Hepatocyte (in vitro differentiated cells): ENCODE data around the gene SNCAIP. TPM values are rescaled to one million over a fixed set of nuclear protein-coding genes. Genes with fewer than 3 reads are reported as not detected.

Experiments used
- DNase-seq: peaks from one replicate; pipeline ENCODE4 v3.0.0-alpha.2; 2016; ENCODE audit warnings: low spot score
- H2AFZ ChIP-seq: fragments of 200-600 bp; sonication (generic); 2 replicates; pipeline ENCODE4 v1.6.0; 2016; ENCODE audit warnings: antibody characterized with exemption, mild to moderate bottlenecking
- H3K27ac ChIP-seq: fragments of 200-600 bp; sonication (generic); 2 replicates; pipeline ENCODE4 v1.5.1; 2016; ENCODE audit warnings: mild to moderate bottlenecking
- H3K27me3 ChIP-seq: fragments of 200-600 bp; sonication (generic); 2 replicates; pipeline ENCODE4 v1.6.1; 2016
- H3K36me3 ChIP-seq: fragments of 200-600 bp; sonication (generic); replicated peaks from 2 replicates; pipeline ENCODE4 v1.5.1; 2016; ENCODE audit warnings: low read depth; ENCODE audit not compliant: insufficient read depth
- H3K4me1 ChIP-seq: fragments of 200-600 bp; sonication (generic); 2 replicates; pipeline ENCODE4 v1.5.1; 2016; ENCODE audit warnings: mild to moderate bottlenecking, moderate library complexity; ENCODE audit not compliant: insufficient read depth
- H3K4me2 ChIP-seq: fragments of 200-600 bp; sonication (generic); 2 replicates; pipeline ENCODE4 v1.6.0; 2016
- H3K4me3 ChIP-seq: fragments of 200-600 bp; sonication (generic); 2 replicates; pipeline ENCODE4 v1.5.1; 2016; ENCODE audit warnings: mild to moderate bottlenecking
- H3K79me2 ChIP-seq: fragments of 200-600 bp; sonication (generic); 2 replicates; pipeline ENCODE4 v1.6.0; 2017; ENCODE audit warnings: mild to moderate bottlenecking
- H3K9me2 ChIP-seq: fragments of 200-600 bp; sonication (generic); replicated peaks from 2 replicates; pipeline ENCODE4 v1.6.0; 2017; ENCODE audit warnings: mild to moderate bottlenecking; ENCODE audit not compliant: insufficient read depth
- H3K9me3 ChIP-seq: fragments of 200-600 bp; sonication (generic); 2 replicates; pipeline ENCODE4 v1.5.1; 2016; ENCODE audit warnings: low read depth, mild to moderate bottlenecking
- H4K20me1 ChIP-seq: fragments of 200-600 bp; sonication (generic); 2 replicates; pipeline ENCODE4 v1.6.0; 2016; ENCODE audit warnings: mild to moderate bottlenecking; ENCODE audit not compliant: insufficient read depth, poor library complexity, severe bottlenecking
- EZH2 ChIP-seq: fragments of 200-600 bp; sonication (generic); IDR thresholded peaks from 2 replicates; pipeline ENCODE4 v1.6.1; 2016; ENCODE audit warnings: antibody characterized with exemption, mild to moderate bottlenecking, borderline replicate concordance
- EZH2phosphoT487 ChIP-seq: fragments of 200-600 bp; sonication (generic); IDR thresholded peaks from one replicate; pipeline ENCODE4 v1.6.1; 2018; ENCODE audit warnings: antibody characterized with exemption, mild to moderate bottlenecking, low read depth, moderate library complexity; ENCODE audit not compliant: unreplicated experiment, severe bottlenecking
- WGBS: methylation state at CpG from one replicate; pipeline ENCODE4 v1.1.6; 2016; ENCODE audit warnings: low lambda C conversion rate; ENCODE audit errors: missing lambda C conversion rate; 5-methylcytosine and 5-hydroxymethylcytosine counted together
- polyA plus RNA-seq: library from polyadenylated mRNA; unstranded; fragments of >200 nt; fragmentation: Nextera tagmentation; extraction: Ambion mirVana; gene quantifications from 2 replicates; pipeline ENCODE4 v1.2.1, GENCODE V29; 2016
- total RNA-seq: library from RNA; depleted of rRNA; stranded (reverse); fragments of >200 nt; gene quantifications from 2 replicates; pipeline ENCODE4 v1.2.3, GENCODE V29; 2014
- TF ChIP-seq, protein P1 (sequence below): fragments of 200-600 bp; sonication (generic); IDR thresholded peaks from 2 replicates; pipeline ENCODE4 v1.5.1; 2016; ENCODE audit warnings: antibody characterized with exemption, mild to moderate bottlenecking; ENCODE audit not compliant: poor library complexity

SNCAIP gene
- total and polyA plus RNA-seq, 2 experiments from 2014 or later: 7.1 to 19.1 TPM

- H3K4me2 ChIP-seq: no peak overlapping the region
- H3K79me2 ChIP-seq: no peaks in the 10 kb centered on the region
- H3K27ac ChIP-seq: no peak overlapping the region
- 97% methylated on average over 6 of the region's 6 CpGs for WGBS
- H3K4me1 ChIP-seq: peaks cover 17% of the 10 kb centered on the region
- H2AFZ ChIP-seq: no peak overlapping the region
- no peak for TF ChIP-seq EZH2phosphoT487
- TF ChIP-seq, protein P1, sequence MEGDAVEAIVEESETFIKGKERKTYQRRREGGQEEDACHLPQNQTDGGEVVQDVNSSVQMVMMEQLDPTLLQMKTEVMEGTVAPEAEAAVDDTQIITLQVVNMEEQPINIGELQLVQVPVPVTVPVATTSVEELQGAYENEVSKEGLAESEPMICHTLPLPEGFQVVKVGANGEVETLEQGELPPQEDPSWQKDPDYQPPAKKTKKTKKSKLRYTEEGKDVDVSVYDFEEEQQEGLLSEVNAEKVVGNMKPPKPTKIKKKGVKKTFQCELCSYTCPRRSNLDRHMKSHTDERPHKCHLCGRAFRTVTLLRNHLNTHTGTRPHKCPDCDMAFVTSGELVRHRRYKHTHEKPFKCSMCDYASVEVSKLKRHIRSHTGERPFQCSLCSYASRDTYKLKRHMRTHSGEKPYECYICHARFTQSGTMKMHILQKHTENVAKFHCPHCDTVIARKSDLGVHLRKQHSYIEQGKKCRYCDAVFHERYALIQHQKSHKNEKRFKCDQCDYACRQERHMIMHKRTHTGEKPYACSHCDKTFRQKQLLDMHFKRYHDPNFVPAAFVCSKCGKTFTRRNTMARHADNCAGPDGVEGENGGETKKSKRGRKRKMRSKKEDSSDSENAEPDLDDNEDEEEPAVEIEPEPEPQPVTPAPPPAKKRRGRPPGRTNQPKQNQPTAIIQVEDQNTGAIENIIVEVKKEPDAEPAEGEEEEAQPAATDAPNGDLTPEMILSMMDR: no peak
- no peak for TF ChIP-seq EZH2
- no peaks in the 10 kb centered on the region for H3K9me3 ChIP-seq
- no peaks in the 10 kb centered on the region for H3K9me2 ChIP-seq
- no peaks in the 10 kb centered on the region for H3K36me3 ChIP-seq
- no peaks in the 10 kb centered on the region for H3K27me3 ChIP-seq
- DNase-seq: no peak
- no peak overlapping the region for H3K4me3 ChIP-seq
- no peaks in the 10 kb centered on the region for H4K20me1 ChIP-seq
Measured at GRCh38 chr5:122330881-122331280, 18.8 kb downstream of the SNCAIP start.

DNA sequence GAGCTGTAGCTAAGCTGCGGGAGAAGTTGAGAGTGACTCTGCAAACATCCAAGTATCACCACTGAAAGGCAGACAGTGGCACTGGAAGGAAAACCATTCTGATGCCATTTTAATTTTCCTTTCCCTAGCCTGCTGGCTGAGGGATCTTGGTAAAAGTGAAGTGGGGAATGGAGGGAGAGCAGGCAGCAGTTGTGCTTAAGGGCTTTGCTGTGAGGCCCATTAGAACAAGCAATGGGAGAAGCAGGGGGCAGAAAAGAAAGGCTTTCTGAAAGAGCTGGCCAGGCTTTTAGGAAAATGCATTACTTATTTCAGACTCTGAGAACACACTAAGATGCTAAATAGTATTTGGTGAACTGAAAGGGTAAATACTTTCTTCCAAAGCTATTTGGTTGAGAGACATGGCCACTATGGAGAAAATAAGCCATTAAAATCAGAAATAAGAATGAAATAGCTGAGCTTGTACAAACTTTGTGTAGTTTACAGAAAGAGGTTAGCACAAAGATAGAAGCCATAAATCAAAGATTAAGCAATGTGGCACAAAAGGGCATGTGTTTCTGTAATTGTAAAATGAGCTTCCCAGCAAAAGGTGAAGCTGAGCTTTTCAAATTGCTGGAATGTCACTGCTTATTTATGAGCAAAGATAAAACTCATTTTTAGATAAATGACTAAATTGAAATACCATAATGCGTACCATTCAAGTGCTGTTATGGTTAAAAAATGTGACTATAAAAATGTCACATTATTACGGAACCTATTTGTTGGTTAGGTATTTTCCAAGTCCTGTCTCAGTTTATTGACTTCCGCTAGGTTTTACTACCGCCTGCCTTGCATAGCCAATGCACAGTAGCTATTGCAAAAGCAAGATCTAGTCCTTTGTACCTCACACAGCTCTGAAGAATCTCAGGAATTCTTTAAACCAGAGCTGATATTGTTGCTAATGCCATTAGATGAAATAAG lies 20.8 kb downstream of the SNCAIP start:
- Histone ChIP-seq H3K4me3 (no peak overlapping the region), H3K27me3 (no peaks in the 10 kb centered on the region), H3K27ac (peak overlapping the region; percentile 54), H4K20me1 (no peaks in the 10 kb centered on the region), H3K79me2 (no peaks in the 10 kb centered on the region), H3K9me2 (no peaks in the 10 kb centered on the region), H3K4me2 (peak overlapping the region; percentile 49), H3K9me3 (no peaks in the 10 kb centered on the region), H3K4me1 (peaks cover 17% of the 10 kb centered on the region), H2AFZ (no peak overlapping the region), H3K36me3 (no peaks in the 10 kb centered on the region)
- WGBS: 36% methylated on average over 5 of the region's 5 CpGs
- TF ChIP-seq, protein P1: no peak
- peak; percentile 29 for DNase-seq

DNA sequence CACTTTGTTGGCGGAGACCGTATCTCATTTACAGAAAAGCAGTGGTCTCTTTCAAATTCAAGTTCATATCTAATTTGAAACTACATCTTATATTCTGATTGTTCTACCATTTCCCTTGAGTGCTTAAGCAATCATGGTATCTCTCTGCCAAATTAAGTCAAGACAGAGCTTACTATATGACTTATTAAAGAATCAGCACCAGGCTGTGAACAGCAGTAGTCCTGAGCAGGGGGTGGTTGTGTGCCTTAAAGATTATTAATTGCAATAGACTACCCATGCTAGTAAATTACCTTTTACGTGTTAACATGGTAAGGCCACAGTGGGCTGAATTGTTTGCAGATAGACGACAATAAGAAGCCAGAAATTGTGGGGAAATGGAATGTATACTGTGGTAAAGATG lies 21.5 kb downstream of the SNCAIP start:
- H3K9me2 ChIP-seq: no peaks in the 10 kb centered on the region
- WGBS: 67% methylated on average over 4 of the region's 4 CpGs
- TF ChIP-seq EZH2phosphoT487 (no peak), EZH2 (no peak)
- TF ChIP-seq, protein P1: no peak
- no peaks in the 10 kb centered on the region for H4K20me1 ChIP-seq
- no peak overlapping the region for H3K4me3 ChIP-seq
- no peaks in the 10 kb centered on the region for H3K27me3 ChIP-seq
- H3K4me2 ChIP-seq: peak overlapping the region; percentile 49
- no peak overlapping the region for H2AFZ ChIP-seq
- no peaks in the 10 kb centered on the region for H3K79me2 ChIP-seq
- H3K36me3 ChIP-seq: no peaks in the 10 kb centered on the region
- no peaks in the 10 kb centered on the region for H3K9me3 ChIP-seq
- no peak for DNase-seq
- peaks cover 17% of the 10 kb centered on the region for H3K4me1 ChIP-seq
- H3K27ac ChIP-seq: peak overlapping the region; percentile 54
